HG03064 (cell line): ENCODE data around the gene SLC35D2.
"Not testable (repeated sequence)": the region's sequence is repeated elsewhere in the genome, so short reads cannot be mapped to it uniquely, and the experiment has no call there.

Experiments used
- ATAC-seq: cut with Tn5 transposase; IDR thresholded peaks from one replicate; pipeline ENCODE4 v1.9.1; 2021; ENCODE audit warnings: low read depth; ENCODE audit not compliant: unreplicated experiment

SLC35D2 gene

GRCh38 chr9:96362119-96362518, 21.4 kb downstream of the SLC35D2 start:
- ATAC-seq: not testable (repeated sequence)

- no peak for ATAC-seq
Observed at GRCh38 chr9:96361668-96362067, 21.8 kb downstream of the SLC35D2 start.

- ATAC-seq: no peak
Observed at GRCh38 chr9:96360976-96361375, 22.5 kb downstream of the SLC35D2 start.

GRCh38 chr9:96360523-96360922, 23.0 kb downstream of the SLC35D2 start:
- ATAC-seq: not testable (repeated sequence)

GRCh38 chr9:96350866-96351265, 32.6 kb downstream of the SLC35D2 start:
- no peak for ATAC-seq

GRCh38 chr9:96348261-96348660, 35.2 kb downstream of the SLC35D2 start:
- no peak for ATAC-seq

GRCh38 chr9:96345551-96345950, 38.0 kb downstream of the SLC35D2 start:
- ATAC-seq: no peak

GRCh38 chr9:96344458-96345180, 38.9 kb downstream of the SLC35D2 start:
- ATAC-seq: no peak

- ATAC-seq: no peak
Observed at GRCh38 chr9:96343515-96344360, 39.8 kb downstream of the SLC35D2 start.

GRCh38 chr9:96342571-96343245, 40.8 kb downstream of the SLC35D2 start:
- ATAC-seq: no peak

GRCh38 chr9:96340707-96341106, 42.8 kb downstream of the SLC35D2 start:
- ATAC-seq: no peak

GRCh38 chr9:96338299-96338698, 45.2 kb downstream of the SLC35D2 start:
- no peak for ATAC-seq

- ATAC-seq: no peak
Observed at GRCh38 chr9:96333958-96334357, 49.6 kb downstream of the SLC35D2 start.

GRCh38 chr9:96331236-96331947, 52.1 kb downstream of the SLC35D2 start:
- ATAC-seq: no peak

- ATAC-seq: no peak
Observed at GRCh38 chr9:96327694-96328352, 55.7 kb downstream of the SLC35D2 start.

GRCh38 chr9:96323169-96323568, 60.3 kb downstream of the SLC35D2 start:
- ATAC-seq: no peak

GRCh38 chr9:96322736-96323135, 60.8 kb downstream of the SLC35D2 start:
- not testable (repeated sequence) for ATAC-seq

GRCh38 chr9:96322210-96322609, 61.3 kb downstream of the SLC35D2 start:
- not testable (repeated sequence) for ATAC-seq

- ATAC-seq: no peak
Observed at GRCh38 chr9:96321515-96321914, 62.0 kb downstream of the SLC35D2 start.

- ATAC-seq: no peak
Observed at GRCh38 chr9:96320749-96321280, 62.7 kb downstream of the SLC35D2 start.
